Skin of body (tissue), 1 donor: ENCODE measurements around the gene SERGEF. TPM values are rescaled to one million over a fixed set of nuclear protein-coding genes. Genes with fewer than 3 reads are reported as not detected.

Source experiments
- total RNA-seq: library from RNA; depleted of rRNA; stranded (reverse); fragments of >200 nt; gene quantifications from one replicate; pipeline ENCODE4 v1.2.3, GENCODE V29; 2014

The SERGEF gene
- total RNA-seq, 1 donor from 2014 or later, result 14.6 TPM

Other genes with a start within 250 kb of the SERGEF start
- 0.20 TPM for gene TPH1, start 33.2 kb upstream of the SERGEF start, total RNA-seq
- 15.8 TPM for gene SAAL1, start 93.0 kb upstream of the SERGEF start, total RNA-seq
- not detected for gene MRGPRX3, start 119.5 kb upstream of the SERGEF start, total RNA-seq
- gene MRGPRX4, start 159.8 kb upstream of the SERGEF start, total RNA-seq, result not detected
- gene SAA4, start 223.8 kb upstream of the SERGEF start, total RNA-seq, result not detected
- 0.69 TPM for gene SAA2, start 235.6 kb upstream of the SERGEF start, total RNA-seq